GM18502 (cell line): Measurements from ENCODE around the gene TUBGCP4.

ENCODE experiments used
- ATAC-seq: cut with Tn5 transposase; IDR thresholded peaks from one replicate; pipeline ENCODE4 v1.9.1; 2021; ENCODE audit warnings: mild to moderate bottlenecking; ENCODE audit not compliant: unreplicated experiment, poor library complexity

TUBGCP4 gene

DNA sequence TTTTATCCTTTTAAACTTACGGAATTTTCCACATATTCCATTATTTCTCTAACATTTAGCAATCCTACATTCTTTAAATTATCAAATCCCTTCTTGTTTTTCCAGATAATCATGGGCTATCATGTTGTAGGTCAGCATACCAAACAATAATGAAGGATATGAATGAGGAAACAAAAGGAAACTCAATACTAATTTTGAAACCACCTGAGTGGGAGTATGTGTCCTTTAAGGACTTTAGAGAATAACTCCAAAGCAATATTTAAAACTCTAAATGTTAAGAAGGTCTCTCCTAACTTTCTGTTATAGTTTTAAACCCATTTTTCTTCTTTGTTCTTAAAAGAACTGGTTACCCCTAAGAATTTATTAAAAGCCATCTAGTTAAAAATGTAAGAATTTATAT lies 79.1 kb downstream of the TUBGCP4 start:
- no peak for ATAC-seq
